Measurements from ENCODE around the gene RNF114. TPM values are rescaled to one million over a fixed set of nuclear protein-coding genes. Genes with fewer than 3 reads are reported as not detected.

The RNF114 gene, protein sequence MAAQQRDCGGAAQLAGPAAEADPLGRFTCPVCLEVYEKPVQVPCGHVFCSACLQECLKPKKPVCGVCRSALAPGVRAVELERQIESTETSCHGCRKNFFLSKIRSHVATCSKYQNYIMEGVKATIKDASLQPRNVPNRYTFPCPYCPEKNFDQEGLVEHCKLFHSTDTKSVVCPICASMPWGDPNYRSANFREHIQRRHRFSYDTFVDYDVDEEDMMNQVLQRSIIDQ
- total RNA-seq (100 to 1,000 TPM in 4 of 9 donors, 10 to 100 TPM in 5; 53.2 to 201 (median 79.4) TPM), polyA plus RNA-seq (10 to 100 TPM; 26.9 to 47.8 (median 41.3) TPM)
- long read RNA-seq, donor 1, transcript RNF114-201 (6 exons, 2,503 nt) = major isoform, 20 of 23 reads
- long read RNA-seq, donor 1, partial matches to known transcripts = 0 of 23 reads
- long read RNA-seq, donor 1, other reads (novel, unspliced or antisense) = 0 of 23 reads
- long read RNA-seq, donor 2, transcript RNF114-201 (6 exons, 2,503 nt) = major isoform, 7 of 11 reads
- long read RNA-seq, donor 2, partial matches to known transcripts = 0 of 11 reads
- long read RNA-seq, donor 2, other reads (novel, unspliced or antisense) = 0 of 11 reads
- long read RNA-seq, donor 3, transcript RNF114-201 (6 exons, 2,503 nt) = major isoform, 10 of 10 reads
- long read RNA-seq, donor 3, partial matches to known transcripts = 0 of 10 reads
- long read RNA-seq, donor 3, other reads (novel, unspliced or antisense) = 0 of 10 reads
- long read RNA-seq, donor 4, transcript RNF114-201 (6 exons, 2,503 nt) = major isoform, 36 of 42 reads
- long read RNA-seq, donor 4, partial matches to known transcripts = 0 of 42 reads
- long read RNA-seq, donor 4, other reads (novel, unspliced or antisense) = 2 of 42 reads
- long read RNA-seq, donor 5, transcript RNF114-201 (6 exons, 2,503 nt) = major isoform, 139 of 145 reads
- long read RNA-seq, donor 5, partial matches to known transcripts = 0 of 145 reads
- long read RNA-seq, donor 5, other reads (novel, unspliced or antisense) = 4 of 145 reads
- long read RNA-seq, donor 6, transcript RNF114-201 (6 exons, 2,503 nt) = major isoform, 16 of 21 reads
- long read RNA-seq, donor 6, partial matches to known transcripts = 1 of 21 reads
- long read RNA-seq, donor 6, other reads (novel, unspliced or antisense) = 2 of 21 reads
- long read RNA-seq, donor 7, transcript RNF114-201 (6 exons, 2,503 nt) = major isoform, 6 of 9 reads
- long read RNA-seq, donor 7, partial matches to known transcripts = 0 of 9 reads
- long read RNA-seq, donor 7, other reads (novel, unspliced or antisense) = 0 of 9 reads
- long read RNA-seq, donor 8, transcript RNF114-201 (6 exons, 2,503 nt) = major isoform, 18 of 21 reads
- long read RNA-seq, donor 8, partial matches to known transcripts = 0 of 21 reads
- long read RNA-seq, donor 8, other reads (novel, unspliced or antisense) = 0 of 21 reads
- long read RNA-seq, donor 9, transcript RNF114-201 (6 exons, 2,503 nt) = major isoform, 11 of 19 reads
- long read RNA-seq, donor 9, partial matches to known transcripts = 0 of 19 reads
- long read RNA-seq, donor 9, other reads (novel, unspliced or antisense) = 0 of 19 reads
- long read RNA-seq, donor 10, transcript RNF114-201 (6 exons, 2,503 nt) = major isoform, 7 of 7 reads
- long read RNA-seq, donor 10, partial matches to known transcripts = 0 of 7 reads
- long read RNA-seq, donor 10, other reads (novel, unspliced or antisense) = 0 of 7 reads

GRCh38 chr20:49936153-49937026, at the start of gene RNF114:
Gene RNF114 (plus strand): TSS chr20:49936397. CDS start chr20:49936413, 16 bp downstream.
- Histone ChIP-seq H3K4me3 (peak within 1 kb of the TSS; percentile 0 to 90 (median 68)), H3K4me1 (replicated peaks in 1 of 2) (peaks cover 23 to 38% of the 10 kb centered on the region in 2 donors), H3K9me3 (replicated peaks in 1 of 3) (no peaks in the 10 kb centered on the region), H3K27me3 (no peaks in the 10 kb centered on the region), H3K36me3 (replicated peaks in 1 of 2) (peaks cover 0 to 12% of the 10 kb centered on the region in 2 donors), H3K27ac (peak within 1 kb of the TSS; percentile 45 to 95 (median 93))
- TF ChIP-seq POLR2A (IDR thresholded peaks at IDR 0.05) (peak; percentile 92 to 96), CTCF (IDR thresholded peaks at IDR 0.05) (no peak)
- WGBS, 4 donors = 0 to 2% (median 0%) methylated on average over 24 to 79 of the region's 79 CpGs
- intact Hi-C loops (cut with DNase I) = no loop called here
- peak; percentile 88 to 96 (median 93) for DNase-seq

DNA sequence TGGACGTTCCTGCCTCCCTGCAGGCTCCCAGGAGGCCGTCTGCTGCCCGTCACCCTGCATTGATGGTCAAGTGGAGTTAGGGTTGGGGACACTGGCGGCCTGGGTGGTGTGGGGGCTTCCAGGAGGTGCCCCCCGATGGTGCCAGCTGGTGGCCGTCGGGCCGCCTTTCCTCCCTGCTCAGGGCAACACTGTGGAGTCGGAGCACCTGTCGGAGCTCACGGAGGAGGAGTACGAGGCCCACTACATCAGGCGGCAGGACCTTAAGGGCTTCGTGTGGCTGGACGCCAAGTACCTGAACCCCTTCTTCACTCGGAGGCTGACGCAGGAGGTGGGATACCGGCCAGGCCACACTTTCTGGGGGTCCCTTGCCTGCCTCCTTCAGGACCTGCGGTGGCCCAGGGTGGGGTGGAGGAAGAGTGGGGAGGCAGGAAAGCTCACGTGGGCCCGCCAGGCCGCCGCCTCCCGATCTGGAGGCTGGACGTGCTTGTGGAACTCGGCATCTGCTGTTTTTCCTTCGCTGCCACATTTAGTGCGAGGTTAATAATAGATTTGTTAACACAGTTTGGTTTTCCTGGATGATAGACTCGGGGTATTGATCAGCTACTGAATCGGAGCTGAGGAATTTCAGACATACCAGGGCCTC, 49.5 kb upstream of the RNF114 start:
- H3K4me3 ChIP-seq = no peak overlapping the region
- no peaks in the 10 kb centered on the region for H3K9me3 ChIP-seq (replicated peaks in 1 of 3)
- WGBS, 4 donors = 72 to 88% (median 82%) methylated on average over 19 to 30 of the region's 30 CpGs
- DNase-seq = peak in 2 of 7 donors; percentile 23 to 48
- intact Hi-C loops (cut with DNase I) = no loop called here
- TF ChIP-seq CTCF (IDR thresholded peaks at IDR 0.05) (no peak), POLR2A (IDR thresholded peaks at IDR 0.05) (no peak)
- peaks cover 0 to 39% of the 10 kb centered on the region in 2 donors for H3K36me3 ChIP-seq (replicated peaks in 1 of 2)
- peak overlapping the region in 2 of 5 donors; percentile 51 to 71 for H3K27ac ChIP-seq
- H3K4me1 ChIP-seq (replicated peaks in 1 of 2) = peaks cover 0 to 27% of the 10 kb centered on the region in 2 donors
- no peaks in the 10 kb centered on the region for H3K27me3 ChIP-seq
